ENCODE measurements around the gene RNF220. TPM values are rescaled to one million over a fixed set of nuclear protein-coding genes. Genes with fewer than 3 reads are reported as not detected.

Gene RNF220
- total and polyA plus RNA-seq, 9 of the 15 experiments (the other 6 are each of a cell fraction or from before 2014, with no cell fraction given): 5.1 to 117 (median 66.9) TPM

- no peak for TF ChIP-seq ZNF518B (CRISPR knock-in tag; IDR thresholded peaks at IDR 0.05)
- TF ChIP-seq ADNP (tag; IDR thresholded peaks at IDR 0.05): no peak
- no peak for TF ChIP-seq HCFC1 (IDR thresholded peaks at IDR 0.05; ENCODE audit: low read depth, low read length)
- TF ChIP-seq DMBX1 (CRISPR knock-in tag; IDR thresholded peaks at IDR 0.05; ENCODE audit: borderline replicate concordance): 0 out of 2 replicates have a peak, but pooled peaks have one; percentile 77
- no peak for TF ChIP-seq ZNF561 (CRISPR knock-in tag; conservative IDR thresholded peaks at IDR 0.05)
- TF ChIP-seq ZNF384 (IDR thresholded peaks at IDR 0.05; ENCODE audit: low read depth, low read length): no peak
- peak; percentile 74 for TF ChIP-seq NFIC (IDR thresholded peaks at IDR 0.05)
- TF ChIP-seq PTRF (tag; IDR thresholded peaks at IDR 0.05): no peak
- 0 out of 2 replicates have a peak, but pooled peaks have one; percentile 43 for TF ChIP-seq ZNF75A (CRISPR knock-in tag; IDR thresholded peaks at IDR 0.05)
- peak; percentile 59 for TF ChIP-seq VEZF1 (CRISPR knock-in tag; IDR thresholded peaks at IDR 0.05)
- TF ChIP-seq BACH1 (tag; IDR thresholded peaks at IDR 0.05): peak; percentile 98
- TF ChIP-seq REST (IDR thresholded peaks at IDR 0.05; ENCODE audit: borderline replicate concordance): peak; percentile 11; the same call in 1 of the 2 replicates
- TF ChIP-seq REST (CRISPR knock-in tag; IDR thresholded peaks at IDR 0.05; ENCODE audit: low read depth): no peak
Measured at GRCh38 chr1:44485229-44485933, 80.3 kb downstream of the RNF220 start (continued).

All from K562 (cell line).